HG03342 (cell line): ENCODE data around the gene ENAH.

ENCODE experiments used
- ATAC-seq: cut with Tn5 transposase; IDR thresholded peaks from one replicate; pipeline ENCODE4 v1.9.1; 2021; ENCODE audit warnings: mild to moderate bottlenecking, moderate library complexity; ENCODE audit not compliant: unreplicated experiment

The ENAH gene

GRCh38 chr1:225461533-225462428 lies 191.1 kb downstream of the ENAH start:
- ATAC-seq: no peak

- no peak for ATAC-seq
Measured at GRCh38 chr1:225460737-225461532, 192.0 kb downstream of the ENAH start.

- ATAC-seq: no peak
Measured at GRCh38 chr1:225460021-225460736, 192.7 kb downstream of the ENAH start.

GRCh38 chr1:225458222-225458631 lies 194.7 kb downstream of the ENAH start:
- ATAC-seq: no peak

- no peak for ATAC-seq
Measured at GRCh38 chr1:225454733-225455132, 198.2 kb downstream of the ENAH start.

GRCh38 chr1:225453797-225454648 lies 198.9 kb downstream of the ENAH start:
- ATAC-seq: no peak

- no peak for ATAC-seq
Measured at GRCh38 chr1:225451840-225452515, 200.9 kb downstream of the ENAH start.

GRCh38 chr1:225451340-225451739 lies 201.6 kb downstream of the ENAH start:
- ATAC-seq: no peak

GRCh38 chr1:225450491-225451191 lies 202.3 kb downstream of the ENAH start:
- no peak for ATAC-seq

GRCh38 chr1:225449774-225450173 lies 203.1 kb downstream of the ENAH start:
- no peak for ATAC-seq

GRCh38 chr1:225449261-225449660 lies 203.7 kb downstream of the ENAH start:
- no peak for ATAC-seq

GRCh38 chr1:225448146-225448805 lies 204.6 kb downstream of the ENAH start:
- ATAC-seq: no peak

- no peak for ATAC-seq
Measured at GRCh38 chr1:225447650-225448089, 205.3 kb downstream of the ENAH start.

- ATAC-seq: no peak
Measured at GRCh38 chr1:225446981-225447615, 205.8 kb downstream of the ENAH start.

GRCh38 chr1:225446595-225446960 lies 206.3 kb downstream of the ENAH start:
- ATAC-seq: no peak

GRCh38 chr1:225445639-225446594 lies 207.0 kb downstream of the ENAH start:
- no peak for ATAC-seq

- no peak for ATAC-seq
Measured at GRCh38 chr1:225442123-225442505, 210.8 kb downstream of the ENAH start.
